K562 (cell line): ENCODE measurements around the gene CTXND1. TPM values are rescaled to one million over a fixed set of nuclear protein-coding genes. Genes with fewer than 3 reads are reported as not detected.

Source experiments
- ATAC-seq: fragments of 200-7000 bp; cut with Tn5 transposase; 3 replicates; pipeline ENCODE4 v1.9.1; 2020; ENCODE audit warnings: moderate library complexity
- BruUV-seq: library from RNA; stranded (reverse); fragments of 400-500 nt; replicated peaks from 2 replicates; lab custom pipeline; 2021; lab: Mats Ljungman, UMichigan
- CTCF ChIA-PET: fragments of 300-600 bp; formaldehyde crosslinking; extraction: SDS; loops from one replicate; lab custom pipeline; 2021; ENCODE audit warnings: low intra/inter-chr PET ratio; lab: Yijun Ruan, JAX
- POLR2A ChIA-PET: fragments of 300-600, 350-650 bp; sonication (Branson Sonifier 250); formaldehyde crosslinking; extraction: SDS; loops from one replicate; lab custom pipeline; 2021; ENCODE audit warnings: antibody characterized with exemption, inconsistent platforms; lab: Yijun Ruan, JAX
- DNase-seq, 4 experiments: peaks; one replicate each; pipeline versions ENCODE4 v3.0.0 to v3.0.0-alpha.2; 2011 to 2018; ENCODE audit warnings: low spot score in 3 of 4, mixed read lengths in 3 of 4; ENCODE audit errors: extremely low read depth in 1 of 4
- FAIRE-seq: peaks from 2 replicates; lab custom pipeline; 2011; peaks lifted over from hg19 to GRCh38; lab: Jason Lieb, UNC
- H2AFZ ChIP-seq: 2 replicates; pipeline ENCODE4 v1.6.0; 2011; ENCODE audit warnings: low read depth, low read length, control low read depth, inconsistent platforms
- H3K27ac ChIP-seq: fragments of 200-600 bp; 3 replicates; pipeline ENCODE4 v1.8.0; 2011; ENCODE audit warnings: low read depth, mild to moderate bottlenecking, control low read depth, inconsistent platforms, low read length, moderate library complexity, mixed read lengths; ENCODE audit errors: extremely low read depth
- H3K27me3 ChIP-seq, 2 experiments: fragments of 300-600 bp in 1 of 2; 2 replicates in 1 of 2; 3 replicates in 1 of 2; pipeline versions ENCODE4 v1.6.0 to v1.8.0; 2011; ENCODE audit warnings: inconsistent platforms in 2 of 2, low read length in 2 of 2, mild to moderate bottlenecking in 1 of 2, mixed read lengths in 1 of 2, moderate library complexity in 1 of 2; ENCODE audit not compliant: control insufficient read depth in 2 of 2, insufficient read depth in 2 of 2
- H3K36me3 ChIP-seq: fragments of 300-600 bp; 3 replicates; pipeline ENCODE4 v1.8.0; 2011; ENCODE audit warnings: mild to moderate bottlenecking, low read length, inconsistent platforms; ENCODE audit not compliant: control insufficient read depth, insufficient read depth
- H3K4me1 ChIP-seq, 2 experiments: fragments of 200-600 bp in 1 of 2; replicated peaks in 1 of 2; 2 replicates in 1 of 2; 3 replicates in 1 of 2; pipeline versions ENCODE4 v1.5.1 to v1.8.0; 2011; ENCODE audit warnings: inconsistent platforms in 2 of 2, low read length in 2 of 2, mild to moderate bottlenecking in 1 of 2, mixed read lengths in 1 of 2, moderate library complexity in 1 of 2; ENCODE audit not compliant: control insufficient read depth in 2 of 2, insufficient read depth in 2 of 2
- H3K4me2 ChIP-seq: 2 replicates; pipeline ENCODE4 v1.6.1; 2011; ENCODE audit warnings: low read length, control low read depth, inconsistent platforms, mixed read lengths; ENCODE audit not compliant: insufficient read depth
- H3K4me3 ChIP-seq: fragments of 200-600 bp; sonication (generic), shearing (Covaris generic); 2 replicates; pipeline ENCODE4 v1.5.1; 2016; ENCODE audit warnings: control low read depth, inconsistent platforms
- H3K79me2 ChIP-seq: fragments of 200-600 bp; 3 replicates; pipeline ENCODE4 v1.8.0; 2011; ENCODE audit warnings: low read length, inconsistent platforms; ENCODE audit not compliant: control insufficient read depth, insufficient read depth
- H3K9ac ChIP-seq, 2 experiments: 2 replicates each; pipeline versions ENCODE4 v1.6.0 to v1.6.1; 2011; ENCODE audit warnings: low read depth in 2 of 2, low read length in 2 of 2, control low read depth in 1 of 2, inconsistent platforms in 1 of 2, mild to moderate bottlenecking in 1 of 2, mixed read lengths in 1 of 2; ENCODE audit not compliant: insufficient read depth in 1 of 2
- H3K9me1 ChIP-seq: one replicate; pipeline ENCODE4 v1.6.0; 2011; ENCODE audit warnings: inconsistent platforms, mild to moderate bottlenecking, low read length, moderate library complexity; ENCODE audit not compliant: control insufficient read depth, insufficient read depth
- H3K9me3 ChIP-seq: replicated peaks from 2 replicates; pipeline ENCODE4 v1.5.1; 2011; ENCODE audit warnings: low read depth, low read length, inconsistent platforms; ENCODE audit not compliant: control insufficient read depth, insufficient read depth
- H4K20me1 ChIP-seq: replicated peaks from 2 replicates; pipeline ENCODE4 v1.6.1; 2011; ENCODE audit warnings: low read length, inconsistent platforms, mixed read lengths; ENCODE audit not compliant: control insufficient read depth, insufficient read depth
- CBX5 ChIP-seq: IDR thresholded peaks from 2 replicates; pipeline ENCODE4 v1.6.1; 2014; ENCODE audit warnings: low read depth, borderline replicate concordance
- CHD2 ChIP-seq: IDR thresholded peaks from 2 replicates; pipeline ENCODE4 v1.6.1; 2011; ENCODE audit warnings: low read depth, low read length
- EGR1 ChIP-seq: fragments of 450-650 bp; conservative IDR thresholded peaks from 2 replicates; pipeline ENCODE4 v1.6.1; 2017; ENCODE audit warnings: mild to moderate bottlenecking
- ELF2 ChIP-seq: fragments of 250-450 bp; sonication (Bioruptor Pico); IDR thresholded peaks from 2 replicates; pipeline ENCODE4 v1.5.0; 2021; ENCODE audit warnings: mild to moderate bottlenecking
- NELFE ChIP-seq: IDR thresholded peaks from 2 replicates; pipeline ENCODE4 v1.6.1; 2011; ENCODE audit warnings: mild to moderate bottlenecking; ENCODE audit not compliant: insufficient read depth, insufficient read length
- TGIF2 ChIP-seq: sonication (generic); formaldehyde crosslinking; IDR thresholded peaks from 2 replicates; pipeline ENCODE4 v1.8.1; 2022; ENCODE audit warnings: mild to moderate bottlenecking, missing genetic modification reagents, moderate library complexity
- ZNF77 ChIP-seq: fragments of 250-450 bp; sonication (Bioruptor Pico); IDR thresholded peaks from 2 replicates; pipeline ENCODE4 v1.5.0; 2020
- WGBS: fragments of 100-300 bp; shearing (Covaris generic); methylation state at CpG from one replicate; pipeline ENCODE4 v1.1.6; 2016; ENCODE audit warnings: low coverage, mixed read lengths; ENCODE audit not compliant: insufficient coverage; ENCODE audit errors: missing lambda C conversion rate; 5-methylcytosine and 5-hydroxymethylcytosine counted together
- in situ Hi-C: fragments of 300-500 bp; cut with MboI; formaldehyde crosslinking; loops from 4 replicates; pipeline ENCODE4 v1.15.0; 2018; ENCODE audit warnings: inconsistent platforms, mixed read lengths
- intact Hi-C: fragments of 100-400 bp; cut with micrococcal nuclease; formaldehyde crosslinking; loops from 2 replicates; pipeline ENCODE4 v1.14.2; 2022
- polyA plus RNA-seq, 8 experiments: library from polyadenylated mRNA; depleted of rRNA in 4 of 8; stranded (reverse) in 5 of 8; unstranded in 3 of 8; fragments of >200 nt; fragmentation: Nextera tagmentation in 2 of 8; fragmentation: Illumina TruSeq in 1 of 8; extraction: Ambion mirVana in 2 of 8; extraction: Trizol in 1 of 8; gene quantifications; 2 replicates each; pipeline versions ENCODE4 v1.2.1 to v1.2.3, GENCODE V29; 2011 to 2014; ENCODE audit warnings: inconsistent platforms in 1 of 8, missing spikeins in 1 of 8
- total RNA-seq, 7 experiments: library from RNA; depleted of rRNA in 6 of 7; stranded (reverse); fragments of >200 nt in 6 of 7; fragmentation: Illumina TruSeq in 2 of 7; extraction: Trizol in 2 of 7; gene quantifications; 2 replicates each; pipeline versions ENCODE4 v1.2.1 to v1.2.3, GENCODE V29; 2011 to 2021; ENCODE audit warnings: low replicate concordance in 1 of 7
- TF ChIP-seq, protein P1 (sequence below), 2 experiments: fragments of 200-800 bp in 1 of 2; sonication (Bioruptor generic) in 1 of 2; sonication (generic) in 1 of 2; formaldehyde crosslinking in 1 of 2; IDR thresholded peaks in 1 of 2; conservative IDR thresholded peaks in 1 of 2; 2 replicates each; pipeline versions ENCODE4 v1.5.0 to v1.6.1; 2016 to 2020; ENCODE audit warnings: missing compliant biosample characterization in 1 of 2, missing genetic modification characterization in 1 of 2, missing genetic modification reagents in 1 of 2
- TF ChIP-seq, protein P2 (sequence below): fragments of 450-650 bp; IDR thresholded peaks from 2 replicates; pipeline ENCODE4 v1.6.1; 2016; ENCODE audit warnings: antibody characterized with exemption
- TF ChIP-seq, protein P3 (sequence below): fragments of 250-450 bp; sonication (Bioruptor Pico); IDR thresholded peaks from 2 replicates; pipeline ENCODE4 v1.8.0; 2022; ENCODE audit warnings: moderate library complexity, mild to moderate bottlenecking, inconsistent platforms

CTXND1 gene
- total and polyA plus RNA-seq, 9 of the 15 experiments (the other 6 are each of a cell fraction or from before 2014, with no cell fraction given) = 0.04 TPM; not detected in 7

DNA sequence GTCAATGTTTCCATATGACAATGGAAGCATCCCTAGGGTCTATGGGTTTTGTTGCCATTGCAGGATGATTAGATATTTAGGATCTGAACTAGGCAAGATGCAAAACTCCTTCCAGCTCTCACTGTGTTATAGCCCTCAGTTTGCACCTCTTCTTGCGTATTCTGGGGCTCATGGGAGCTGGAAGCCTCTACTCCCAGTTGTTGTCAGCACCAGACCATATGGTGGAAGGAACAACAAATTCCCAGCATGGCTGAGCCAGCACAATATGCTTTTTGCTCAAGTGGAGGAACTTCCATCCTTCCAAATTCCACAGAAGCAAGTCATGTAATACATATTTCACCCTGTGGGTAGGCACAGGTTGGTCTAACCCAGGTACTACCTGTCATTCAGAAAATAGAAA is 18.5 kb upstream of the CTXND1 start:
- DNase-seq = no peak
- H3K27ac ChIP-seq = no peak overlapping the region
- CTCF ChIA-PET = no interaction called here
- WGBS = 0% methylated on average over 1 of the region's 1 CpG
- H3K27me3 ChIP-seq = peaks cover 0 to 8% of the 10 kb centered on the region in 2 experiments; a peak in 2 of 5 replicates
- BruUV-seq = no TSS peak
- no peak for FAIRE-seq
- in situ Hi-C loops = no loop called here
- H4K20me1 ChIP-seq = no peaks in the 10 kb centered on the region
- POLR2A ChIA-PET = interaction anchor here (1.0 kb wide), 1 partner anchor 40 kb away, joined by 3 read pairs; no protein-coding TSS in a partner anchor
- H2AFZ ChIP-seq = no peak overlapping the region
- H3K4me1 ChIP-seq = no peaks in the 10 kb centered on the region
- H3K9me3 ChIP-seq = no peaks in the 10 kb centered on the region
- TF ChIP-seq CHD2 (no peak), ZNF77 (CRISPR knock-in tag) (no peak), ELF2 (CRISPR knock-in tag) (no peak), CBX5 (no peak), EGR1 (no peak), NELFE (no peak), TGIF2 (CRISPR knock-in tag) (no peak)
- TF ChIP-seq, protein P1, sequence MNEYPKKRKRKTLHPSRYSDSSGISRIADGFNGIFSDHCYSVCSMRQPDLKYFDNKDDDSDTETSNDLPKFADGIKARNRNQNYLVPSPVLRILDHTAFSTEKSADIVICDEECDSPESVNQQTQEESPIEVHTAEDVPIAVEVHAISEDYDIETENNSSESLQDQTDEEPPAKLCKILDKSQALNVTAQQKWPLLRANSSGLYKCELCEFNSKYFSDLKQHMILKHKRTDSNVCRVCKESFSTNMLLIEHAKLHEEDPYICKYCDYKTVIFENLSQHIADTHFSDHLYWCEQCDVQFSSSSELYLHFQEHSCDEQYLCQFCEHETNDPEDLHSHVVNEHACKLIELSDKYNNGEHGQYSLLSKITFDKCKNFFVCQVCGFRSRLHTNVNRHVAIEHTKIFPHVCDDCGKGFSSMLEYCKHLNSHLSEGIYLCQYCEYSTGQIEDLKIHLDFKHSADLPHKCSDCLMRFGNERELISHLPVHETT (CRISPR knock-in tag; conservative IDR thresholded peaks at IDR 0.05 in 1 of 2, IDR thresholded peaks at IDR 0.05 in 1 of 2) = no peak
- TF ChIP-seq, protein P2, sequence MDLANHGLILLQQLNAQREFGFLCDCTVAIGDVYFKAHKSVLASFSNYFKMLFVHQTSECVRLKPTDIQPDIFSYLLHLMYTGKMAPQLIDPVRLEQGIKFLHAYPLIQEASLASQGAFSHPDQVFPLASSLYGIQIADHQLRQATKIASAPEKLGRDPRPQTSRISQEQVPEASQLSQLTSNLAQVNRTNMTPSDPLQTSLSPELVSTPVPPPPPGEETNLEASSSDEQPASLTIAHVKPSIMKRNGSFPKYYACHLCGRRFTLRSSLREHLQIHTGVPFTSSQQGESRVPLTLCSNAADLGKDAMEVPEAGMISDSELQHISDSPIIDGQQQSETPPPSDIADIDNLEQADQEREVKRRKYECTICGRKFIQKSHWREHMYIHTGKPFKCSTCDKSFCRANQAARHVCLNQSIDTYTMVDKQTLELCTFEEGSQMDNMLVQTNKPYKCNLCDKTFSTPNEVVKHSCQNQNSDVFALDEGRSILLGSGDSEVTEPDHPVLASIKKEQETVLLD = no peak
- TF ChIP-seq, protein P3, sequence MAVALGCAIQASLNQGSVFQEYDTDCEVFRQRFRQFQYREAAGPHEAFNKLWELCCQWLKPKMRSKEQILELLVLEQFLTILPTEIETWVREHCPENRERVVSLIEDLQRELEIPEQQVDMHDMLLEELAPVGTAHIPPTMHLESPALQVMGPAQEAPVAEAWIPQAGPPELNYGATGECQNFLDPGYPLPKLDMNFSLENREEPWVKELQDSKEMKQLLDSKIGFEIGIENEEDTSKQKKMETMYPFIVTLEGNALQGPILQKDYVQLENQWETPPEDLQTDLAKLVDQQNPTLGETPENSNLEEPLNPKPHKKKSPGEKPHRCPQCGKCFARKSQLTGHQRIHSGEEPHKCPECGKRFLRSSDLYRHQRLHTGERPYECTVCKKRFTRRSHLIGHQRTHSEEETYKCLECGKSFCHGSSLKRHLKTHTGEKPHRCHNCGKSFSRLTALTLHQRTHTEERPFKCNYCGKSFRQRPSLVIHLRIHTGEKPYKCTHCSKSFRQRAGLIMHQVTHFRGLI = no peak
- no peaks in the 10 kb centered on the region for H3K79me2 ChIP-seq
- no peaks in the 10 kb centered on the region for H3K36me3 ChIP-seq
- H3K9me1 ChIP-seq = no peaks in the 10 kb centered on the region
- intact Hi-C loops = no loop called here
- no peak overlapping the region for H3K9ac ChIP-seq
- no peak overlapping the region for H3K4me2 ChIP-seq
- ATAC-seq = no peak
- H3K4me3 ChIP-seq = no peak overlapping the region
